GM18520 (cell line): ENCODE measurements around the gene DNAJB4.
"Not testable (repeated sequence)": the region's sequence is repeated elsewhere in the genome, so short reads cannot be mapped to it uniquely, and the experiment has no call there.

ENCODE experiments used
- ATAC-seq: cut with Tn5 transposase; IDR thresholded peaks from one replicate; pipeline ENCODE4 v1.9.1; 2021; ENCODE audit not compliant: unreplicated experiment

Gene DNAJB4

DNA sequence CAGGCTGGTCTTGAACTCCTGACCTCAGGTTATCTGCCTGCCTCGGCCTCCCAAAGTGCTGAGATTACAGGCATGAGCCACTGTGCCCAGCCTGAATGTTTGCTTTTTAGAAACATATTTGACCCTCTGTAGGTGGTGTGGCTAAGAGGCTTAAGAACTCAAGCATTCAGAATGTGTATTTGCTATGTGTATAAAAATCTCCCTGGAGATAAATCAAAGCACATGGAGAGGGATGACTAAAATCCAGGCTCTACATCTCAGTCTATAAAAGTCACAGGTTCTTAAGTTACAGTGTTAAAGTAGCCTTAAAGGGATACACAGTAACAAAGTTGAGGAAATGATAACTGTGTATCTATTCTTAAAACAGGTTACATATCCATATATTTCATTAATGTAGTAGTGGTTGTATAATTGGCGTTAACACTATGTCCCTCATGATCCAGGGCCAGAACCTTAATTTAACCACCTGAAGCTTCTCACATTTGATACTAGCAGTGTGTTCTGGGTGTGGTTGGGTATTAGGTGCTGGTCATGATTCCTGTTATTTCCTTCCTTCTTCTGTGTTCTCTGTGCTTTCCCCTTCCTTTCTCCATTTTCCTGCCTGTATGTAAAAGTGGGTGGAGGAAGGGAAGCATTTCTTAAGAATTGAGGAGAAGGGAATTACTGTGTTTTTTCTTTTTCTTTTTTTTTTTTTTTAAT, 57.2 kb downstream of the DNAJB4 start:
- ATAC-seq = no peak

DNA sequence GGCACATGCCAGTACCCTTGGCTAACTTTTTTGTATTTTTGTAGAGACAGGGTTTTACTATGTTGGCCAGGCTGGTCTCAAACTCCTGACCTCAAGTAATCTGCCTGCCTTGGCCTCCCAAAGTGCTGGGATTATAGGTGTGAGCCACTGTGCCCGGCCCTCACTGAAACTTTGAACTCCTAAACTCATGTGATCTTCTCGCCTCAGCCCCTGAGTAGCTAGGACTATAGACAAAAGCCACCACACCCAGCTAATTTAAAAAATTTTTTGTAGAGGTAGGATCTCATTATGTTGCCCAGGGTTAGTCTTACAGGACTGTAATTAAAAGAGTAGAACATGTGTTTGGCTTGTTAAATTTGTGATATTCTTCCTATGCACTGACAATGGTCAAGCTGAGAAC, 60.1 kb downstream of the DNAJB4 start:
- ATAC-seq = not testable (repeated sequence)
